ENCODE data around the gene SORBS1.

DNA sequence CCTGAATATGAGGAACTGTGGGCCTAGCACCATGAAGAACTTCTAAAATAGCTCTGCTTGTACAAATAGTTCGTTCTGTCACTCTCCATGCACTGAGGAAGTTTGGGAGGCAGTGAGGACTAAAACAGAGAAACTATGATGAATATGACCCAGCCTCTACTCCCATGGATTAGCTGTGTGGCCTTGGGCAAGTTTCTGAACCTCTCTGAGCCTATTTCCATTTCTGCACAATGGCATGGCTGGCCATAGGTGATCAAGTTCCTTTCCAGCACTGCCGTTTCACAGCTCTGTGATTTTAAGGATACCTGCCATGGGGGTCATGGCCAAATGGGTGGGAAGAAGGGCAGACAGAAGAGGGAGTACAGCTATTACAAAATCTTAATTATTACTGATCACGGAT, 57.6 kb downstream of the SORBS1 start:
- TF ChIP-seq POLR2AphosphoS5 (IDR thresholded peaks at IDR 0.05) (no peak), EP300 (conservative IDR thresholded peaks at IDR 0.05; ENCODE audit: poor library complexity, severe bottlenecking) (no peak), EZH2 (IDR thresholded peaks at IDR 0.05; ENCODE audit: borderline replicate concordance, insufficient read depth, low read length, poor library complexity, severe bottlenecking) (no peak), RAD21 (conservative IDR thresholded peaks at IDR 0.05) (no peak), TAF1 (IDR thresholded peaks at IDR 0.05; ENCODE audit: low read depth) (no peak), MXI1 (conservative IDR thresholded peaks at IDR 0.05; ENCODE audit: poor library complexity, severe bottlenecking) (no peak), REST (IDR thresholded peaks at IDR 0.05; ENCODE audit: borderline replicate concordance) (no peak), SMC3 (conservative IDR thresholded peaks at IDR 0.05; ENCODE audit: poor library complexity) (no peak)
- TF ChIP-seq, protein P1, sequence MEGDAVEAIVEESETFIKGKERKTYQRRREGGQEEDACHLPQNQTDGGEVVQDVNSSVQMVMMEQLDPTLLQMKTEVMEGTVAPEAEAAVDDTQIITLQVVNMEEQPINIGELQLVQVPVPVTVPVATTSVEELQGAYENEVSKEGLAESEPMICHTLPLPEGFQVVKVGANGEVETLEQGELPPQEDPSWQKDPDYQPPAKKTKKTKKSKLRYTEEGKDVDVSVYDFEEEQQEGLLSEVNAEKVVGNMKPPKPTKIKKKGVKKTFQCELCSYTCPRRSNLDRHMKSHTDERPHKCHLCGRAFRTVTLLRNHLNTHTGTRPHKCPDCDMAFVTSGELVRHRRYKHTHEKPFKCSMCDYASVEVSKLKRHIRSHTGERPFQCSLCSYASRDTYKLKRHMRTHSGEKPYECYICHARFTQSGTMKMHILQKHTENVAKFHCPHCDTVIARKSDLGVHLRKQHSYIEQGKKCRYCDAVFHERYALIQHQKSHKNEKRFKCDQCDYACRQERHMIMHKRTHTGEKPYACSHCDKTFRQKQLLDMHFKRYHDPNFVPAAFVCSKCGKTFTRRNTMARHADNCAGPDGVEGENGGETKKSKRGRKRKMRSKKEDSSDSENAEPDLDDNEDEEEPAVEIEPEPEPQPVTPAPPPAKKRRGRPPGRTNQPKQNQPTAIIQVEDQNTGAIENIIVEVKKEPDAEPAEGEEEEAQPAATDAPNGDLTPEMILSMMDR (IDR thresholded peaks at IDR 0.05; ENCODE audit: poor library complexity, severe bottlenecking): no peak

Measured in neural cell (in vitro differentiated cells).